Effector CD8-positive, alpha-beta T cell (primary cell): ENCODE measurements around the gene PCAT7.
A peak's percentile ranks its signal among the peaks of the same experiment; 100 is the strongest.

Experiments used
- DNase-seq: peaks from one replicate; lab custom pipeline; 2025; lab: John Stamatoyannopoulos, UW

The PCAT7 gene

DNA sequence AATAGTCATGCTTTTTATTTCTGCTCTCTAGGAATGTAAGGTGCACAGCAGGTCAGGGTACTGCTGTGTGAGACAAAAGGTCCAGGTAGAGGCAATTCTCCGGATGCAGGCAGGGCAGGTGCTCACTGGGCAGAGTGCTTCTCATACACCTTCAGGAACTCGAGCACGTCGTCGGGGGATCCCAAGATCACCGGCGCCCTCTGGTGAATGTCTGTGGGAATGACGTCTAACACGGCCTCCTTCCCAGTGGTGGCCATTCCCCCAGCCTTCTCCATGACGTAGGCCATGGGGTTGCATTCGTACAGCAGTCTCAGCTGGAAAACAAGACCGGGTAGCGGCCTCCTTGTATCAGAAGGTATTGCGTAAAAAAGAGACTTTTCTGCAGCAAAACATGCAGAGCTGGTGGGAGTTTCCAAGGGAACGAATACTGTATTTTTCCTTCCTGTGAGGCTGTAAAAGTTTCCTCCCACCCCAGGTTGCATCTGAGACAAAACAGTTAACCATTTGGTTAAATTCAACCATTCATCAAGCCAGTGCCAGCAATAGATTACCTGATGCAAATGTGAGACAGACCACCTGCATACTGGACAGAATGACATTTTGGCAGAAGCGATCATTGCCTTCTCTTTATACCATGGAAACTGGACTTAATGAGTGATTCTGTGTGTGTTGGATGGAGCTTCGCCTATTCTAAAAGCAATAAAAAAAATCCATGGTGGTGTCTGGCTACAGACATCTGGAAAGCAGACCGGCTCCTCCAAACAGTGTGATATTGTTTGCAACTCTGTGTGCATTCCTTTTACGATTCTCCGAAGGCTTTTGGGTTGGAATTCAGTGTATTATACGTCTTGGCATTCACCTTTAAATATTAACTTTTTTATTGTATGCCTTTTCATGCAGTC lies 48.6 kb downstream of the PCAT7 start:
- DNase-seq, result peak; percentile 44

DNA sequence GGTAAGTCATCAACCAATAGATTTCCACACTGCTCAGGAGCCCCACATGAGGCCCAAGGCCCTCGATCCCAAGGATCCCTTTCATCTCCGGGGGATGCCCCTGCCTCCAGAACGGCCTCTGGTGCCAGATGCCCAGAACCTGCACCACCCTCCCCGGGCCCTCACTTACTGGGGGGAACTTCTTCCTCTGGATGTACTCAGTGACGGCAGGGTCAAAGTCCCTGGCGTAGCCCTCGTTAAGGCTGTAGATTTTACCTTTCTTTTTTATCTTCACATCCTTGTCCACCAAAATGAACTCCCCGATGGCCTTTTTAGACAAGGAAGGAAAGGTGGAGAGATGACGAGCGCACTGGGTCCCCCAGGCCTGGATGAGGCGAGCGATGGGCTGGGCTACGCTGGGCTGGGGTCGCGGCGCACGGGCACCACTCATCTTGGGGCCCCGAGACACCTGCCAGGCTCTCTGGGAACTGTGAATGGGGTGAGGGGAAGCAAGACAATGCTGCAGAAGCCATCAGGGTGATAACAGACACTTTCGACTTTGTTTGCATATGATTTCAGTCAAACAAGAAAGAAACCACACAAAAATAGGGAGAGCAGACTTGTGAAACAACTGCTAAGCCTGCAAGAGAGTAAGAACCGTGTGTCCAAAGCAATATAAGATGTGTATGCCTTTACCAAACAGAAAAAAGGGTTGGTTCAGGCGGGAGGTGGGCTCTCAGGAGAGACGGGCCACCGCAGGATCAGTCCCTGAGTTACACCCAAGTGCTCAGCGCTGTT lies 52.0 kb downstream of the PCAT7 start:
- no peak for DNase-seq

DNA sequence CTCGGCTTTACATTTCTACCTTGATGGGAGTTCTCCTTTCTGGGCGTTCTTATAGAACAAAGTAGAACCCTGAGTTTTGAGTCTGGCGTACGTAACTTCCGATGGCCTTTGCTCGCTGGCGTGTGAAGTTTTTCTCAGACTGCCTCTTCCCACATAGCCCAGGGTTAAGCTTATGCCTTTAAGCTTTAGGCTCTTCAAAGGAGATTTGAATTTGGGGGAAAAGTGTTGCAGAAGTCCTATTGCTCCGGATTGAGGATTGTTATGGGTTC lies 52.5 kb downstream of the PCAT7 start:
- no peak for DNase-seq

GRCh38 chr9:94610181-94610606 lies 55.3 kb downstream of the PCAT7 start:
- no peak for DNase-seq

DNA sequence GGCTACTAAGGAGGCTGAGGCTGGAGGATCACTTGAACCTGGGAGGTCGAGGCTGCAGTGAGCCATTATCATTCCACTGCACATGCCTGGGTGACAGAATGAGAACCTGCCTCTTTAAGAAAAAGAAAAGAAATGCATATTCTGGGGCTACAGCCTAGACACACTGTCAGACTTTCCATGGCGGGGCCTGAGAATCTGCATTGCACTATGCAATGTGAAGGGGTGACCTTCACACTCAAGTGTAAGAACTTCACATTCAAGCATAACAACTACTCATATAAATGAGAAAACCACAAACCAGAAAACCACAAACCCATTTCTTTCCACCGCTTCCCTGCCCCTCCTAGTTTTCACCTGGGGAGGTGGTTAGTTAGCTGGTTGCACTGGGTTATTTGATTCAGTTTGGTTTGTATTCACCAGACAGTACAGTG lies 56.8 kb downstream of the PCAT7 start:
- DNase-seq, result no peak

DNA sequence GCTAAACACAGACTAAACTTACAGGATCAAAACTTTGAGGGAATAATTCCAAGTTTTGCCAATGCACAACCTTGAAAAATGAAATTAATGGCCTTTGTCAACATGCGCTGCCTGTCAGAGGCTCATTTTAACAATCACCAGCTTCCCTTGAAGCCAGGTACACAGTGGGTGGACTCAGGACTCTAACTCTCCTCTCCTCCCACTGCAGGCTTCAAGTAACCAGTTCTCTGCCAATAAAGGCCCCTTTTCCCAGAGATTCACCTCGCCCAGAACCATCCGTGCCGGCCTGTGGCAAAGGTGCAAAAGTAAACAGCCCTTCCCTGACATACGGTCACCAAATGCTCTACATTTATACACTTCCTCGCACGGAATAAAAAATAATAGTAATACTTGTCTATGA lies 57.2 kb downstream of the PCAT7 start:
- DNase-seq, result no peak

- DNase-seq, result no peak
These were observed 58.1 kb downstream of the PCAT7 start for GRCh38 chr9:94613003-94613402.

- DNase-seq, result no peak
These were observed 64.1 kb downstream of the PCAT7 start for GRCh38 chr9:94619026-94619425.
